ENCODE results near the gene CCDC8.

DNA sequence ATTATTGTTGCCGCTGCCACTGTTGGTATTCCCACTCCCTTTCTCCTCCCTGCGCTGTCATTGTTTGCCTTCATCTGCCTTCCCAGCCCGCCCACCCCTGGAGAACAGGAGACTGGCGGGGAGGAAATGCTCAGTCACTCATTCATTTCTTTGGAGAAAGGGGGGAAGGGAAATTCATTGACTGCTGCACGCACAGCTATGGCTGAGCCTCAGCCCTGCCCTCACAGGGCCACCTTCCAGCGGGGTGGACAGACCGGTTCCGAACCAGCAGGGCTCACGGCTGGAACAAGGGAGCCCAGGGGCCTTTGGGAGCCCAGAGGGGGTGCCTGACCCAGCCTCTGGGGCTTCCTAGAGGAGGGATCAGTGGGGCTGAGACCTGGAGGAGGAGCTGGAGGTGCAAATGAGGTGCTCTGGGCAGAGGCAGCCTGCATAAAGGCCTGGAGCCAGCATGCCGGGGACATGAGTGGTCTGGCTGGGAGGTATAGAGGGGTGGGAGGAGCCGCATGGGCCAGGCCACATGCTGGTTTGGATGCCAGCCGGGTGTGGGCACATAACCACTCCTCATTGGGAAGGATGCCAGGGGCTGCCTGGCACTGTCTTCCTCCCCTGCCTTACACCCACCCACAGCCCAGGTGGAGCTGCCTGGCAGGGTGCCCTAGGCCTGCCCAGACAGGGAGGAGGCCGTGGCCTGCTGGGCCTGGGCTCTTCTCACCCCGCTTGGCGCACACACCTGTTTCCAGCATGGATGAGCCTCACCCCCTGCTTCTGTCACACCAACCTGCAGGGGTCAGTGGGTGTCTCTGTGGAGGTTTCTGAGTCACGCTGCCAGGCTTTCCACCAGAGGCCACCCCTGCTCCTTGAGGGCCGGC, 39.6 kb downstream of the CCDC8 start:
- TF ChIP-seq CTCF (IDR thresholded peaks at IDR 0.05) (no peak), ZFX (IDR thresholded peaks at IDR 0.05; ENCODE audit: borderline replicate concordance) (no peak)
